CD4-positive, alpha-beta T cell treated with Interleukin-6 for 4 hours (primary cell): ENCODE results near the gene ANKMY1.
A peak's percentile ranks its signal among the peaks of the same experiment; 100 is the strongest.

Experiments
- DNase-seq: peaks from one replicate; pipeline ENCODE4 v3.0.0-alpha.2; 2020; ENCODE audit warnings: mixed read lengths

Gene ANKMY1

GRCh38 chr2:240455647-240456446 is 101.9 kb downstream of the ANKMY1 start:
- no peak for DNase-seq

GRCh38 chr2:240455272-240455646 is 102.5 kb downstream of the ANKMY1 start:
- DNase-seq, result no peak

- no peak for DNase-seq
Observed at GRCh38 chr2:240454106-240454901, 103.5 kb downstream of the ANKMY1 start.

GRCh38 chr2:240453461-240454105 is 104.2 kb downstream of the ANKMY1 start:
- DNase-seq, result no peak

- DNase-seq, result peak; percentile 22
Observed at GRCh38 chr2:240452462-240453256, 105.1 kb downstream of the ANKMY1 start.

- no peak for DNase-seq
Observed at GRCh38 chr2:240451791-240452461, 105.9 kb downstream of the ANKMY1 start.

GRCh38 chr2:240451108-240451611 is 106.6 kb downstream of the ANKMY1 start:
- DNase-seq, result no peak

- DNase-seq, result no peak
Observed at GRCh38 chr2:240450532-240451107, 107.2 kb downstream of the ANKMY1 start.

- no peak for DNase-seq
Observed at GRCh38 chr2:240449764-240450531, 107.8 kb downstream of the ANKMY1 start.

- no peak for DNase-seq
Observed at GRCh38 chr2:240448387-240449274, 109.2 kb downstream of the ANKMY1 start.

GRCh38 chr2:240447934-240448333 is 109.9 kb downstream of the ANKMY1 start:
- DNase-seq, result no peak

GRCh38 chr2:240447331-240447730 is 110.5 kb downstream of the ANKMY1 start:
- no peak for DNase-seq

- no peak for DNase-seq
Observed at GRCh38 chr2:240446664-240447175, 111.1 kb downstream of the ANKMY1 start.

- DNase-seq, result no peak
Observed at GRCh38 chr2:240445961-240446663, 111.7 kb downstream of the ANKMY1 start.

GRCh38 chr2:240444464-240444863 is 113.3 kb downstream of the ANKMY1 start:
- DNase-seq, result no peak

GRCh38 chr2:240443891-240444301 is 113.9 kb downstream of the ANKMY1 start:
- DNase-seq, result no peak

GRCh38 chr2:240442891-240443715 is 114.7 kb downstream of the ANKMY1 start:
- no peak for DNase-seq

- DNase-seq, result no peak
Observed at GRCh38 chr2:240441993-240442411, 115.8 kb downstream of the ANKMY1 start.
